MCF 10A (cell line): ENCODE data around the gene FTL. TPM values are rescaled to one million over a fixed set of nuclear protein-coding genes. Genes with fewer than 3 reads are reported as not detected.
A peak's percentile ranks its signal among the peaks of the same experiment; 100 is the strongest.

ENCODE experiments used
- BruUV-seq: library from RNA; stranded (reverse); fragments of 400-500 nt; replicated peaks from 2 replicates; lab custom pipeline; 2021; lab: Mats Ljungman, UMichigan
- CTCF ChIA-PET: fragments of 300-600 bp; sonication (Branson Sonifier 250); formaldehyde crosslinking; extraction: SDS; loops from one replicate; lab custom pipeline; 2021; ENCODE audit warnings: antibody characterized with exemption, inconsistent platforms; lab: Yijun Ruan, JAX
- POLR2A ChIA-PET: fragments of 300-600, 350-650 bp; sonication (Branson Sonifier 250); formaldehyde crosslinking; extraction: SDS; loops from one replicate; lab custom pipeline; 2020; ENCODE audit warnings: antibody characterized with exemption, inconsistent platforms; lab: Yijun Ruan, JAX
- DNase-seq: peaks from one replicate; pipeline ENCODE4 v3.0.0-alpha.2; 2018; ENCODE audit not compliant: unreplicated experiment
- H3K27ac Mint-ChIP-seq: one replicate; pipeline ENCODE4 v1.8.0; 2022; ENCODE audit warnings: mild to moderate bottlenecking, low read depth, mixed read lengths; ENCODE audit not compliant: unreplicated experiment
- H3K27me3 Mint-ChIP-seq: one replicate; pipeline ENCODE4 v1.8.0; 2022; ENCODE audit warnings: mixed read lengths; ENCODE audit not compliant: insufficient read depth, unreplicated experiment
- H3K36me3 Mint-ChIP-seq: one replicate; pipeline ENCODE4 v1.8.0; 2022; ENCODE audit warnings: mild to moderate bottlenecking, moderate library complexity, mixed read lengths; ENCODE audit not compliant: insufficient read depth, unreplicated experiment
- H3K4me1 Mint-ChIP-seq: one replicate; pipeline ENCODE4 v1.8.0; 2022; ENCODE audit warnings: mixed read lengths; ENCODE audit not compliant: insufficient read depth, unreplicated experiment
- H3K4me3 Mint-ChIP-seq: one replicate; pipeline ENCODE4 v1.8.0; 2022; ENCODE audit warnings: mild to moderate bottlenecking, moderate library complexity, mixed read lengths; ENCODE audit not compliant: unreplicated experiment
- H3K9me3 Mint-ChIP-seq: one replicate; pipeline ENCODE4 v1.8.0; 2022; ENCODE audit warnings: mixed read lengths; ENCODE audit not compliant: unreplicated experiment
- CTCF ChIP-seq: fragments of 200-600 bp; IDR thresholded peaks from one replicate; pipeline ENCODE4 v1.8.0; 2022; ENCODE audit warnings: antibody characterized with exemption, mild to moderate bottlenecking; ENCODE audit not compliant: unreplicated experiment
- intact Hi-C: fragments of 100-400 bp; cut with micrococcal nuclease; formaldehyde crosslinking; loops from 2 replicates; pipeline ENCODE4 v1.14.1; 2022
- total RNA-seq: library from RNA; stranded (reverse); gene quantifications from 2 replicates; pipeline ENCODE4 v1.2.3, GENCODE V29; 2022

Gene FTL
- total RNA-seq, 1 experiment from 2014 or later, result 275 TPM

- no peak overlapping the region for H3K4me3 Mint-ChIP-seq
- BruUV-seq, result no TSS peak
- no peak overlapping the region for H3K27ac Mint-ChIP-seq
- intact Hi-C loops, result no loop called here
- POLR2A ChIA-PET, result interaction anchor here (0.5 kb wide), 1 partner anchor 21 kb away, joined by 3 read pairs; the partner anchor contains the start of gene FTL
- peaks cover 13% of the 10 kb centered on the region for H3K4me1 Mint-ChIP-seq
- no peaks in the 10 kb centered on the region for H3K9me3 Mint-ChIP-seq
- no peak for TF ChIP-seq CTCF
- CTCF ChIA-PET, result interaction anchor here (0.6 to 2.2 kb wide), 4 partner anchors 12 to 185 kb away, joined by 3 to 9 read pairs (median 3); no protein-coding TSS in a partner anchor
- no peaks in the 10 kb centered on the region for H3K27me3 Mint-ChIP-seq
- peaks cover 89% of the 10 kb centered on the region for H3K36me3 Mint-ChIP-seq
- no peak for DNase-seq
Measured at GRCh38 chr19:48986211-48986610, 21.1 kb downstream of the FTL start.

- BruUV-seq, result no TSS peak
- CTCF ChIA-PET, result interaction anchor here (0.5 to 2.2 kb wide), 4 partner anchors 11 to 118 kb away, joined by 3 to 9 read pairs (median 3); no protein-coding TSS in a partner anchor
- peaks cover 89% of the 10 kb centered on the region for H3K36me3 Mint-ChIP-seq
- no peak for TF ChIP-seq CTCF
- no peaks in the 10 kb centered on the region for H3K9me3 Mint-ChIP-seq
- H3K4me3 Mint-ChIP-seq, result no peak overlapping the region
- POLR2A ChIA-PET, result interaction anchor here (1.3 kb wide), 1 partner anchor 9 kb away, joined by 4 read pairs; no protein-coding TSS in a partner anchor
- intact Hi-C loops, result no loop called here
- peaks cover 17% of the 10 kb centered on the region for H3K4me1 Mint-ChIP-seq
- DNase-seq, result no peak
- no peak overlapping the region for H3K27ac Mint-ChIP-seq
- no peaks in the 10 kb centered on the region for H3K27me3 Mint-ChIP-seq
Measured at GRCh38 chr19:48987323-48987722, 22.2 kb downstream of the FTL start.

- ChIA-PET CTCF (no interaction called here), POLR2A (interaction anchor here (0.6 kb wide), 1 partner anchor 501 kb away, joined by 3 read pairs; no protein-coding TSS in a partner anchor)
- H3K4me3 Mint-ChIP-seq, result no peak overlapping the region
- H3K4me1 Mint-ChIP-seq, result peaks cover 17% of the 10 kb centered on the region
- TF ChIP-seq CTCF, result no peak
- no peaks in the 10 kb centered on the region for H3K27me3 Mint-ChIP-seq
- no peak for DNase-seq
- peaks cover 79% of the 10 kb centered on the region for H3K36me3 Mint-ChIP-seq
- intact Hi-C loops, result no loop called here
- BruUV-seq, result no TSS peak
- H3K27ac Mint-ChIP-seq, result peak overlapping the region; percentile 77
- H3K9me3 Mint-ChIP-seq, result no peaks in the 10 kb centered on the region
Measured at GRCh38 chr19:48988286-48988685, 23.2 kb downstream of the FTL start.

- intact Hi-C loops, result no loop called here
- Mint-ChIP-seq H3K36me3 (peaks cover 74% of the 10 kb centered on the region), H3K4me3 (no peak overlapping the region), H3K4me1 (peaks cover 20% of the 10 kb centered on the region), H3K27me3 (no peaks in the 10 kb centered on the region), H3K27ac (peak overlapping the region; percentile 77), H3K9me3 (no peaks in the 10 kb centered on the region)
- CTCF ChIA-PET, result interaction anchor here (1.3 kb wide), 1 partner anchor 17 kb away, joined by 3 read pairs; no protein-coding TSS in a partner anchor
- DNase-seq, result no peak
- no TSS peak for BruUV-seq
- POLR2A ChIA-PET, result interaction anchor here (1.0 kb wide), 1 partner anchor 23 kb away, joined by 4 read pairs; the partner anchor contains the start of gene FTL
- TF ChIP-seq CTCF, result no peak
Measured at GRCh38 chr19:48988860-48989259, 23.8 kb downstream of the FTL start.
